ENCODE data around the gene UBASH3A. TPM values are rescaled to one million over a fixed set of nuclear protein-coding genes. Genes with fewer than 3 reads are reported as not detected.
A peak's percentile ranks its signal among the peaks of the same experiment; 100 is the strongest.

UBASH3A gene
- total and polyA plus RNA-seq, 5 donors: 0.07 to 0.29 (median 0.23) TPM

DNA sequence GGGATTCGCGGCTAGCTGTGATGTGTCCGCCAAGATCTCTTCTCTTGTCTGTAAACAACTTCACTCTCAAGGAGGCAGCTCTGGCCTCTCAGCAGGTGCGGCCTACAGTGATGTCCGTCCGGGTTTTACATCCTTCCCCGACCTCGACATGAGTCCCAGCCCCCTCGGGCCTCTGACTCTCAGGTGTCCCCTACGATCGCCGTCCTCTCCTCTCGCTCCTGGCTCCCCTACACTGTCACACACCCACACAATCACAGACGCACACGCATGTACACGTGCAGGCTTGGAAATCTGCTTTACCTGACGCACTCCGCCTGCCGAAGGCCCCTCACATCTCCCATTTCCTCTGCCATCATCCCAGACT, 93.1 kb downstream of the UBASH3A start:
- ATAC-seq (peak; percentile 0 to 1), DNase-seq (no peak)
- Histone ChIP-seq H3K27me3 (ENCODE audit: control insufficient read depth, insufficient read depth) (no peaks in the 10 kb centered on the region), H3K4me3 (ENCODE audit: low read length) (peak overlapping the region; percentile 57), H3K27ac (ENCODE audit: low read length) (peak overlapping the region; percentile 21), H3K9me3 (ENCODE audit: control insufficient read depth, low read length) (no peaks in the 10 kb centered on the region), H3K4me1 (ENCODE audit: control insufficient read depth, insufficient read depth, low read length) (no peaks in the 10 kb centered on the region)
- 20% methylated on average over 19 of the region's 19 CpGs for WGBS
- intact Hi-C loops (cut with DNase I): no loop called here

Other genes with a start within 250 kb of the UBASH3A start
- 10 to 100 TPM in 1 of 4 donors, 1 to 10 TPM in 3; 3.6 to 11.5 (median 5.8) TPM for gene ABCG1, start 184.8 kb upstream of the UBASH3A start, total RNA-seq
- 5.7 TPM for gene ABCG1, start 184.8 kb upstream of the UBASH3A start, polyA plus RNA-seq
- gene TFF3, start 88.5 kb upstream of the UBASH3A start, total RNA-seq: 1 to 10 TPM; 1.2 to 2.2 (median 1.7) TPM
- 2.6 TPM for gene TFF3, start 88.5 kb upstream of the UBASH3A start, polyA plus RNA-seq
- gene TFF2, start 52.9 kb upstream of the UBASH3A start, total RNA-seq: not detected
- not detected for gene TFF2, start 52.9 kb upstream of the UBASH3A start, polyA plus RNA-seq
- not detected for gene TFF1, start 37.4 kb upstream of the UBASH3A start, total RNA-seq
- not detected for gene TFF1, start 37.4 kb upstream of the UBASH3A start, polyA plus RNA-seq
- gene TMPRSS3, start 7.8 kb upstream of the UBASH3A start, total RNA-seq: not detected
- gene TMPRSS3, start 7.8 kb upstream of the UBASH3A start, polyA plus RNA-seq: not detected
- gene RSPH1, start 92.3 kb downstream of the UBASH3A start, total RNA-seq: not detected
- not detected for gene RSPH1, start 92.3 kb downstream of the UBASH3A start, polyA plus RNA-seq
- gene SLC37A1, start 110.0 kb downstream of the UBASH3A start, total RNA-seq: 1 to 10 TPM; 2.7 to 2.9 (median 2.9) TPM
- 1.9 TPM for gene SLC37A1, start 110.0 kb downstream of the UBASH3A start, polyA plus RNA-seq
- gene PDE9A, start 249.7 kb downstream of the UBASH3A start, total RNA-seq: 1 to 10 TPM; 1.5 to 2.8 (median 2.3) TPM
- gene PDE9A, start 249.7 kb downstream of the UBASH3A start, polyA plus RNA-seq: 4.1 TPM

Data from right cardiac atrium (tissue), 5 donors.